Fibroblast of villous mesenchyme (primary cell): ENCODE measurements around the gene PCDHA6. TPM values are rescaled to one million over a fixed set of nuclear protein-coding genes. Genes with fewer than 3 reads are reported as not detected.
"Not testable (repeated sequence)": the region's sequence is repeated elsewhere in the genome, so short reads cannot be mapped to it uniquely, and the experiment has no call there.

ENCODE experiments used
- DNase-seq: peaks from one replicate; pipeline ENCODE4 v3.0.0-alpha.2; 2010; ENCODE audit warnings: low read depth
- H3K4me3 ChIP-seq: 2 replicates; pipeline ENCODE4 v1.5.1; 2011; ENCODE audit warnings: low read depth, mild to moderate bottlenecking, low read length
- CTCF ChIP-seq: IDR thresholded peaks from 2 replicates; pipeline ENCODE4 v1.5.1; 2012; ENCODE audit warnings: low read depth, mild to moderate bottlenecking, low read length; ENCODE audit not compliant: insufficient read depth
- total RNA-seq: library from RNA; depleted of rRNA; stranded (reverse); fragments of >200 nt; gene quantifications from 2 replicates; pipeline ENCODE4 v1.2.3, GENCODE V29; 2012

PCDHA6 gene
- total RNA-seq, 1 donor = 0.43 TPM

GRCh38 chr5:140875085-140876065 lies 47.6 kb downstream of the PCDHA6 start, which contains the start of gene PCDHA12:
Gene PCDHA12, plus strand, starts transcription at chr5:140875308. Its CDS starts 165 bp downstream, at chr5:140875473.
- DNase-seq = no peak
- no peak within 1 kb of the TSS for H3K4me3 ChIP-seq
- TF ChIP-seq CTCF = no peak

GRCh38 chr5:140876541-140877261 lies 48.9 kb downstream of the PCDHA6 start:
- not testable (repeated sequence) for DNase-seq, H3K4me3 ChIP-seq

GRCh38 chr5:140877262-140877581 lies 49.5 kb downstream of the PCDHA6 start:
- no peak for TF ChIP-seq CTCF
- no peak overlapping the region for H3K4me3 ChIP-seq
- no peak for DNase-seq

Other genes with a start within 250 kb of the PCDHA6 start
- 0.97 and 2.2 TPM in 2 replicates for gene CD14, start 194.8 kb upstream of the PCDHA6 start, total RNA-seq
- gene TMCO6, start 188.5 kb upstream of the PCDHA6 start, total RNA-seq = 7.7 and 8.6 TPM in 2 replicates
- gene NDUFA2, start 180.3 kb upstream of the PCDHA6 start, total RNA-seq = 36.7 and 39.7 TPM in 2 replicates
- gene IK, start 180.1 kb upstream of the PCDHA6 start, total RNA-seq = 65.6 and 71.2 TPM in 2 replicates
- gene WDR55, start 163.1 kb upstream of the PCDHA6 start, total RNA-seq = 30.9 and 41.5 TPM in 2 replicates
- 0.32 TPM in 1 of 2 replicates, not detected in the other for gene DND1, start 154.4 kb upstream of the PCDHA6 start, total RNA-seq
- gene HARS1, start 136.6 kb upstream of the PCDHA6 start, total RNA-seq = 52.2 and 56.4 TPM in 2 replicates
- gene HARS2, start 136.5 kb upstream of the PCDHA6 start, total RNA-seq = 29.6 and 32.0 TPM in 2 replicates
- gene ZMAT2, start 127.5 kb upstream of the PCDHA6 start, total RNA-seq = 35.1 and 47.1 TPM in 2 replicates
- gene PCDHA1, start 41.8 kb upstream of the PCDHA6 start, total RNA-seq = under 0.01 TPM in 1 of 2 replicates, not detected in the other
- under 0.01 TPM in 2 replicates for gene PCDHA2, start 33.1 kb upstream of the PCDHA6 start, total RNA-seq
- gene PCDHA3, start 26.9 kb upstream of the PCDHA6 start, total RNA-seq = under 0.01 and 0.32 TPM in 2 replicates
- gene PCDHA4, start 20.9 kb upstream of the PCDHA6 start, total RNA-seq = 0.32 and 0.43 TPM in 2 replicates
- under 0.01 TPM in 2 replicates for gene PCDHA5, start 6.3 kb upstream of the PCDHA6 start, total RNA-seq
- 0.32 and 0.86 TPM in 2 replicates for gene PCDHA7, start 6.3 kb downstream of the PCDHA6 start, total RNA-seq
- gene PCDHA8, start 13.2 kb downstream of the PCDHA6 start, total RNA-seq = under 0.01 TPM in 2 replicates
- under 0.01 TPM in 2 replicates for gene PCDHA9, start 20.4 kb downstream of the PCDHA6 start, total RNA-seq
- gene PCDHA10, start 27.9 kb downstream of the PCDHA6 start, total RNA-seq = under 0.01 TPM in 2 replicates
- gene PCDHA11, start 41.0 kb downstream of the PCDHA6 start, total RNA-seq = under 0.01 TPM in 2 replicates
- under 0.01 TPM in 2 replicates for gene PCDHA12, start 47.3 kb downstream of the PCDHA6 start, total RNA-seq
- under 0.01 TPM in 2 replicates for gene PCDHA13, start 54.2 kb downstream of the PCDHA6 start, total RNA-seq
- gene PCDHAC1, start 98.3 kb downstream of the PCDHA6 start, total RNA-seq = under 0.01 TPM in 2 replicates
- under 0.01 TPM in 2 replicates for gene PCDHAC2, start 138.5 kb downstream of the PCDHA6 start, total RNA-seq
- not detected in 2 replicates for gene PCDHB1, start 223.4 kb downstream of the PCDHA6 start, total RNA-seq